Trophoblast cell (in vitro differentiated cells and primary cell): ENCODE data around the gene ARHGAP22.

Source experiments
- DNase-seq, 2 donors: peaks; one replicate each; pipeline ENCODE4 v3.0.0-alpha.2; 2016
- H2AFZ ChIP-seq: 2 replicates; pipeline ENCODE4 v1.6.1; 2013; ENCODE audit warnings: low read length, moderate library complexity, mild to moderate bottlenecking; ENCODE audit not compliant: insufficient read depth, poor library complexity
- H2AK5ac ChIP-seq: 2 replicates; pipeline ENCODE4 v1.6.1; 2013; ENCODE audit warnings: mild to moderate bottlenecking, low read length
- H2BK120ac ChIP-seq: 2 replicates; pipeline ENCODE4 v1.6.1; 2013; ENCODE audit warnings: low read length, mild to moderate bottlenecking, moderate library complexity; ENCODE audit not compliant: insufficient read depth, poor library complexity
- H2BK12ac ChIP-seq: 2 replicates; pipeline ENCODE4 v1.6.1; 2013; ENCODE audit warnings: mild to moderate bottlenecking, low read length, moderate library complexity
- H2BK5ac ChIP-seq: 2 replicates; pipeline ENCODE4 v1.6.1; 2013; ENCODE audit warnings: low read length, low read depth, moderate library complexity, mild to moderate bottlenecking; ENCODE audit not compliant: poor library complexity
- H3K14ac ChIP-seq: 2 replicates; pipeline ENCODE4 v1.6.1; 2013; ENCODE audit warnings: mild to moderate bottlenecking, low read length
- H3K18ac ChIP-seq: 2 replicates; pipeline ENCODE4 v1.6.1; 2013; ENCODE audit warnings: mild to moderate bottlenecking, low read length
- H3K23ac ChIP-seq: 2 replicates; pipeline ENCODE4 v1.6.1; 2013; ENCODE audit warnings: low read length
- H3K27ac ChIP-seq: 2 replicates; pipeline ENCODE4 v1.5.1; 2013; ENCODE audit warnings: low read depth, mild to moderate bottlenecking, inconsistent platforms, low read length, moderate library complexity
- H3K27me3 ChIP-seq: 2 replicates; pipeline ENCODE4 v1.6.1; 2013; ENCODE audit warnings: inconsistent platforms, mild to moderate bottlenecking, low read length, moderate library complexity; ENCODE audit not compliant: insufficient read depth
- H3K36me3 ChIP-seq, 2 experiments: 1 replicate in 1 of 2; 2 replicates in 1 of 2; pipeline ENCODE4 v1.6.1; 2013; ENCODE audit warnings: low read length in 2 of 2, mild to moderate bottlenecking in 2 of 2, moderate library complexity in 1 of 2; ENCODE audit not compliant: insufficient read depth in 2 of 2, control insufficient read depth in 1 of 2
- H3K4ac ChIP-seq: 2 replicates; pipeline ENCODE4 v1.6.1; 2013; ENCODE audit warnings: low read depth, mild to moderate bottlenecking, low read length, moderate library complexity
- H3K4me1 ChIP-seq, 2 experiments: 1 replicate in 1 of 2; 2 replicates in 1 of 2; pipeline ENCODE4 v1.6.1; 2013; ENCODE audit warnings: low read length in 2 of 2, mild to moderate bottlenecking in 2 of 2, moderate library complexity in 1 of 2; ENCODE audit not compliant: insufficient read depth in 2 of 2, control insufficient read depth in 1 of 2
- H3K4me2 ChIP-seq: 2 replicates; pipeline ENCODE4 v1.6.1; 2013; ENCODE audit warnings: inconsistent platforms, mild to moderate bottlenecking, low read length, moderate library complexity
- H3K4me3 ChIP-seq: 2 replicates; pipeline ENCODE4 v1.5.1; 2013; ENCODE audit warnings: mild to moderate bottlenecking, low read depth, low read length, inconsistent platforms
- H3K79me1 ChIP-seq: one replicate; pipeline ENCODE4 v1.6.1; 2013; ENCODE audit warnings: low read length
- H3K79me2 ChIP-seq: 2 replicates; pipeline ENCODE4 v1.6.1; 2013; ENCODE audit warnings: low read length, mild to moderate bottlenecking; ENCODE audit not compliant: control insufficient read depth, insufficient read depth, poor library complexity
- H3K9ac ChIP-seq: 2 replicates; pipeline ENCODE4 v1.6.1; 2013; ENCODE audit warnings: mild to moderate bottlenecking, low read length
- H3K9me3 ChIP-seq: 2 replicates; pipeline ENCODE4 v1.6.1; 2013; ENCODE audit warnings: low read depth, mild to moderate bottlenecking, control low read depth, inconsistent platforms, low read length; ENCODE audit not compliant: insufficient read depth
- H4K12ac ChIP-seq: 2 replicates; pipeline ENCODE4 v1.6.1; 2013; ENCODE audit warnings: low read depth, mild to moderate bottlenecking, low read length, moderate library complexity
- H4K8ac ChIP-seq: 2 replicates; pipeline ENCODE4 v1.6.1; 2013; ENCODE audit warnings: low read depth, mild to moderate bottlenecking, low read length, moderate library complexity
- H4K91ac ChIP-seq: one replicate; pipeline ENCODE4 v1.6.1; 2013; ENCODE audit warnings: low read depth, mild to moderate bottlenecking, low read length, moderate library complexity
- WGBS: extraction: QIAGEN DNeasy Blood & Tissue Kit; methylation state at CpG from one replicate; pipeline ENCODE4 v1.1.7; 2013; ENCODE audit warnings: missing lambda C conversion rate; ENCODE audit not compliant: insufficient read length, insufficient coverage; ENCODE audit errors: extremely low coverage; 5-methylcytosine and 5-hydroxymethylcytosine counted together

The ARHGAP22 gene

DNA sequence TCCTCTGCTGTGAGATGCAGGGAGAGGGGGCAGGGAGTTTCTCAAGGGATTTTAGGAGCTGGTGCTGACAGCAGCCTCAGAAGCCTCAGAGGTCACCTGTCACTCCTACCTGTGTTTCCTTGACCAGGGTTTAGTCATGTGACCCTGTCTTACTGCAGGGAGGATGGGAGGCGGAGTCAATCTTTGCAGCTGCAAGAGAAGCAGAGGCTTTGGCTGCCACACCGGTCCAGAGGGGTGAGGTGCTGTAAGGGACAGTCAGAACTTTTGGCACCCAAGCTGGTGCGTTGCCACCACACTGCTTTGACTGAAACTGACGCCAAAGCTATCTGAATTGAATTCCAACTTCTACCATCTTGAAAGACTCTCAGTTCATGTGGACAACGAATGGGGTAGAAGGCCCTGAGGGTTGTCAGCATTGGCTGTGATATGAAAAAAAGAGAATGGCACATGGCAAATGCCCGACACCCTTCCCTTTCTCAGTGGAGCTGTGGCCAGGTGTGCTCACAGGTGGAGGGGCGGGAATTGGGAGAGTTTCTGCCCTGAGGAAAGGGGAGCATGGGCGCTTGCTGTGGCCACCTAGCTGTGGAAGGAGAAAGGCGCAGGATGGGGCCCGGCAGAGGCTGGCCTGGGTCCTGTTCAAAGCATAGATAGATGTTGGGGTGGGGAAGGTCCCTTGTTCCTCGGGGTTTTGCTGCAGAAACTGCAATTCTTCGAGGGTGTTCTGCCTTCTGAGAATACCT is 69.3 kb downstream of the ARHGAP22 start:
- Histone ChIP-seq H4K8ac (no peak overlapping the region), H4K12ac (no peak overlapping the region), H3K4me2 (no peak overlapping the region), H3K4me3 (no peak overlapping the region), H4K91ac (no peak overlapping the region), H3K79me2 (no peaks in the 10 kb centered on the region), H2BK12ac (no peak overlapping the region), H3K14ac (no peak overlapping the region), H3K36me3 (no peaks in the 10 kb centered on the region), H3K9ac (no peak overlapping the region), H3K4me1 (peaks cover 0 to 3% of the 10 kb centered on the region in 2 experiments), H2BK5ac (no peak overlapping the region), H3K9me3 (no peaks in the 10 kb centered on the region), H3K18ac (no peak overlapping the region), H3K4ac (no peak overlapping the region), H2AK5ac (no peak overlapping the region), H2BK120ac (no peak overlapping the region), H3K79me1 (no peaks in the 10 kb centered on the region), H2AFZ (no peak overlapping the region), H3K23ac (no peak overlapping the region), H3K27ac (no peak overlapping the region), H3K27me3 (no peaks in the 10 kb centered on the region)
- no peak for DNase-seq
- no CpG with 5 or more reads among the region's 12 CpGs for WGBS

DNA sequence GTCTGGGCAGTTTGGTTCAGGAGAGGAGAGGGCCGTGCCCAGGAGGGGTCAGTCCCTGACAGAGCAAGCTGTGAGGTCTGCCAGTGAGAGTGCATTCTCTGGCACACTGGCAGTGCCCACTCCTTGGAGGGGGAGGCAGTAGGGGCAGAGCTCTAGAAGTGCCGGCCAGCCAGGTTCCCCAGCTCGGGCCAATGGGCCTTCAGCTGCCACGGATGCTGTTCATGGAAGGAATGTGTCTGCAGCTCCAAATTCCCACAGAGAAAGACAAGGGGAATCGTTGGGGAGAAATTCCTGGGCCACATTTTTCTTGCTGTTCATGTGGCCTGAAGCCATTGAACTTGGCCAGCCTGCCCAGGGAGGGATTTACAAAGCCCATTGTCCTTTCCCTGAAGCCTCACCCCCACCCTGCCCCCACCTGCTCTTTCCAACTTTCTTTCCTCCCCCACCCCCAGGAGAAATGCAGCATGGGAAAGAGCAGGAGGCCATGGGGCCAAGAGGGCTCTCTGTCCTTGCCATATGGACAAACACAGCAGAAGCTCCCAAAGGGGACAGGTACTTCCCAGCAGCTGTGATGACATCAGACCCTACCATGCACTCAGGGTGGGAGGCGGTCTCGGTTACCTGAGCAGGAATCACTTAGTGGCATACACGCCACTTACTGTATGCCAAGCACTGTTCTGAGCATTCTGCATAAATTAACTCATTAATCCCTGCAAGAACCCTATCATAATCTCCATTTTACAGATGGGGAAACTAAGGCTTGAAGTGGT is 70.7 kb downstream of the ARHGAP22 start:
- H2BK5ac ChIP-seq = no peak overlapping the region
- H3K14ac ChIP-seq = no peak overlapping the region
- H4K8ac ChIP-seq = no peak overlapping the region
- no peak overlapping the region for H3K18ac ChIP-seq
- no peak overlapping the region for H3K4me2 ChIP-seq
- H4K12ac ChIP-seq = no peak overlapping the region
- H3K4me3 ChIP-seq = no peak overlapping the region
- no peaks in the 10 kb centered on the region for H3K79me1 ChIP-seq
- no peak overlapping the region for H3K23ac ChIP-seq
- H2BK120ac ChIP-seq = no peak overlapping the region
- H2AK5ac ChIP-seq = no peak overlapping the region
- H3K9me3 ChIP-seq = no peaks in the 10 kb centered on the region
- H3K27me3 ChIP-seq = no peaks in the 10 kb centered on the region
- WGBS = no CpG with 5 or more reads among the region's 8 CpGs
- DNase-seq = no peak
- H3K36me3 ChIP-seq = no peaks in the 10 kb centered on the region
- no peak overlapping the region for H4K91ac ChIP-seq
- H3K27ac ChIP-seq = no peak overlapping the region
- H3K4ac ChIP-seq = no peak overlapping the region
- no peak overlapping the region for H2BK12ac ChIP-seq
- H3K4me1 ChIP-seq = peaks cover 0 to 3% of the 10 kb centered on the region in 2 experiments
- H2AFZ ChIP-seq = no peak overlapping the region
- no peaks in the 10 kb centered on the region for H3K79me2 ChIP-seq
- no peak overlapping the region for H3K9ac ChIP-seq

DNA sequence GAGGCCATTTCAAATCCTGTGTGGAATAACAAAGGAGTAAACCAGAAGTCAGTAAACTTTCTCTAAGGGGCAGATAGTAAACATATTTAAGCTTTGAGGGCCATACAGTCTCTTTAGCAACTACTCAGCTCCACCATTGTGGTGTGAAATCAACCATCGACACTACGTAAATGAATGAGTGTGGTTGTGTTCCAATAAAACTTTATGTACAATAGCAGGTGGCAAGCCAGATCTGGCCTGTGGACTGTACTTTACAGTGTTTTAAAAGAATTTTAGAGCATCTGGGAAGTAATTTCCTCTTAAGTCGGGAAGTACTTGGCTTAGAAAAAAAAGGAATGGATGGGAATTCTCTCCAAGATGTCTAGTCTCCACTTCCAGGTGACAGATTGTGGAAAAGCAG is 71.3 kb downstream of the ARHGAP22 start:
- H4K91ac ChIP-seq = no peak overlapping the region
- H2BK5ac ChIP-seq = no peak overlapping the region
- no peak overlapping the region for H2BK120ac ChIP-seq
- no peak overlapping the region for H3K27ac ChIP-seq
- H3K79me2 ChIP-seq = no peaks in the 10 kb centered on the region
- peaks cover 0 to 3% of the 10 kb centered on the region in 2 experiments for H3K4me1 ChIP-seq
- H3K14ac ChIP-seq = no peak overlapping the region
- H4K12ac ChIP-seq = no peak overlapping the region
- H3K27me3 ChIP-seq = no peaks in the 10 kb centered on the region
- H3K23ac ChIP-seq = no peak overlapping the region
- H3K9ac ChIP-seq = no peak overlapping the region
- H3K36me3 ChIP-seq = no peaks in the 10 kb centered on the region
- no peak overlapping the region for H3K18ac ChIP-seq
- no peaks in the 10 kb centered on the region for H3K79me1 ChIP-seq
- no peak for DNase-seq
- no peaks in the 10 kb centered on the region for H3K9me3 ChIP-seq
- H4K8ac ChIP-seq = no peak overlapping the region
- no peak overlapping the region for H2AFZ ChIP-seq
- H2BK12ac ChIP-seq = no peak overlapping the region
- no peak overlapping the region for H3K4me2 ChIP-seq
- H3K4me3 ChIP-seq = no peak overlapping the region
- H3K4ac ChIP-seq = no peak overlapping the region
- no CpG with 5 or more reads among the region's 3 CpGs for WGBS
- H2AK5ac ChIP-seq = no peak overlapping the region

DNA sequence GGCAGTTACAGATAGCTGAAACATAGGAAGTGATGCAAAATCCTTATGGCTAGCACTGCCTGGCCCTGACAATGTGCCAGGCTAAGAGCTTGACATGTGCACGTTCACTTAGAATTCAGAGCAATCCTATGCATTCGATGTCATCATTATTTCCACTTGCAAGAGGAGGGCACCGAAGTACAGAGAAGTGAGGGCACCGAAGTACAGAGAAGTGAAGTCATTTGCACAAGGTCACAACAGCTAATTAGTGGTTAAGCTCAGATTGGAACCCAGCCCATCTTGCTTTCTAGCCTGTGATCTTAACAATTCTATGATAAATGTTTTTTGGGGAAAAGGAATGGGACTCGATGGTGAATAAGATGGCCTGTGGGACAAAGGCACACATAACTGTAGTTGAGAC is 73.4 kb downstream of the ARHGAP22 start:
- Histone ChIP-seq H3K79me2 (no peaks in the 10 kb centered on the region), H3K79me1 (no peaks in the 10 kb centered on the region), H4K12ac (no peak overlapping the region), H3K18ac (no peak overlapping the region), H4K91ac (no peak overlapping the region), H3K4me2 (no peak overlapping the region), H3K14ac (no peak overlapping the region), H3K36me3 (no peaks in the 10 kb centered on the region), H3K9ac (no peak overlapping the region), H2BK120ac (no peak overlapping the region), H2BK12ac (no peak overlapping the region), H2BK5ac (no peak overlapping the region), H2AK5ac (no peak overlapping the region), H3K4me3 (no peak overlapping the region), H2AFZ (no peak overlapping the region), H3K4me1 (peaks cover 0 to 3% of the 10 kb centered on the region in 2 experiments), H3K23ac (no peak overlapping the region), H3K9me3 (peaks cover 2% of the 10 kb centered on the region), H3K27ac (no peak overlapping the region), H4K8ac (no peak overlapping the region), H3K27me3 (no peaks in the 10 kb centered on the region), H3K4ac (no peak overlapping the region)
- DNase-seq = no peak
- WGBS = no CpG with 5 or more reads among the region's 5 CpGs
